Measurements from ENCODE around the gene SAA4.

- TF ChIP-seq CTCF (IDR thresholded peaks at IDR 0.05) (no peak), POLR2A (IDR thresholded peaks at IDR 0.05) (no peak)
These were observed 32.4 kb downstream of the SAA4 start for GRCh38 chr11:18204220-18204619.
